ENCODE results near the gene GATAD2A. TPM values are rescaled to one million over a fixed set of nuclear protein-coding genes. Genes with fewer than 3 reads are reported as not detected.
A peak's percentile ranks its signal among the peaks of the same experiment; 100 is the strongest.

GATAD2A gene
- total RNA-seq, 1 donor from 2014 or later = 75.6 TPM

DNA sequence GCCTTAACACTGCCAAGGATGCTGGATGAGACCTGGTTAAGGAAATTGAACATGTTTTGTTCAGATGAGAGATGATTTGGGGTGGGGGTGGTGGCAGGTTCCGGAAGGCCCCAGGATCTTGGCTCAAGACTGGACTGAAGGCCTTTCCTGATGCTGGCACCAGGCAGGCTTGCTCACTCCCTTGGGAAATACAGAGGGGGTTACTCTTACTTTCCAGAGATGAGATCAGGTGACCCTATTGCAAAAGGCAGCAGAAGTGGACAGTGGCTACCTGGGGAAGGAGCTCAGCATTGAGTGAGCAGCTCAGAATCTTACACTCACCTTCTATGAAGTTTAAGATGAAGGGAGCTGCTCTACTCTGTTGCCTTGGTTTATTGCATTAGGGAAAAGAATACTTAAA lies 10.8 kb downstream of the GATAD2A start:
- TF ChIP-seq, protein P1, sequence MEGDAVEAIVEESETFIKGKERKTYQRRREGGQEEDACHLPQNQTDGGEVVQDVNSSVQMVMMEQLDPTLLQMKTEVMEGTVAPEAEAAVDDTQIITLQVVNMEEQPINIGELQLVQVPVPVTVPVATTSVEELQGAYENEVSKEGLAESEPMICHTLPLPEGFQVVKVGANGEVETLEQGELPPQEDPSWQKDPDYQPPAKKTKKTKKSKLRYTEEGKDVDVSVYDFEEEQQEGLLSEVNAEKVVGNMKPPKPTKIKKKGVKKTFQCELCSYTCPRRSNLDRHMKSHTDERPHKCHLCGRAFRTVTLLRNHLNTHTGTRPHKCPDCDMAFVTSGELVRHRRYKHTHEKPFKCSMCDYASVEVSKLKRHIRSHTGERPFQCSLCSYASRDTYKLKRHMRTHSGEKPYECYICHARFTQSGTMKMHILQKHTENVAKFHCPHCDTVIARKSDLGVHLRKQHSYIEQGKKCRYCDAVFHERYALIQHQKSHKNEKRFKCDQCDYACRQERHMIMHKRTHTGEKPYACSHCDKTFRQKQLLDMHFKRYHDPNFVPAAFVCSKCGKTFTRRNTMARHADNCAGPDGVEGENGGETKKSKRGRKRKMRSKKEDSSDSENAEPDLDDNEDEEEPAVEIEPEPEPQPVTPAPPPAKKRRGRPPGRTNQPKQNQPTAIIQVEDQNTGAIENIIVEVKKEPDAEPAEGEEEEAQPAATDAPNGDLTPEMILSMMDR (IDR thresholded peaks at IDR 0.05) = no peak
- Mint-ChIP-seq H3K9me3 (ENCODE audit: unreplicated experiment) (no peaks in the 10 kb centered on the region), H3K4me3 (ENCODE audit: unreplicated experiment) (no peak overlapping the region), H3K27me3 (ENCODE audit: unreplicated experiment) (no peaks in the 10 kb centered on the region), H3K27ac (ENCODE audit: unreplicated experiment) (no peak overlapping the region), H3K36me3 (ENCODE audit: unreplicated experiment) (no peaks in the 10 kb centered on the region), H3K4me1 (ENCODE audit: unreplicated experiment) (peaks cover 13% of the 10 kb centered on the region)
- DNase-seq (ENCODE audit: extremely low spot score, unreplicated experiment) = no peak

DNA sequence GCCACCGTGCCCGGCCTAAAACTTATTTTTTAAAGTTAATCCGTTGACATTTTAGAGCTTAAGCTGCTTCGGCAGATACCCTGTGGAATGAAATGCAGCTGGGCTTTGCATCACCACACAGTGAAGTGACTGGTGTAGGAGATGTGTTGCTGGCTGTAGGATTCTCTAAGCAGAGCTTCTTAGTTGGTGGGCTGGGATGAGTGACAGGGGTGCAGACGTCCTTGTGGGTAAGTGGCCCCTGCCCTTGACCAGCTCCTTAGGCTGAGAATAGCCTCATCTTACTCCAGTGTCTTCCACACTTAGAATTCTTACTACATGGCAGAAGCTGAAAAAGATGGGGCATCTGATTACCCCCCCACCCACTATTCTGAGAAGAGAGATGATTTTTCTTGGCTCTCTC lies 11.6 kb downstream of the GATAD2A start:
- no peak for DNase-seq (ENCODE audit: extremely low spot score, unreplicated experiment)
- Mint-ChIP-seq H3K9me3 (ENCODE audit: unreplicated experiment) (no peaks in the 10 kb centered on the region), H3K27me3 (ENCODE audit: unreplicated experiment) (no peaks in the 10 kb centered on the region), H3K4me3 (ENCODE audit: unreplicated experiment) (no peak overlapping the region), H3K36me3 (ENCODE audit: unreplicated experiment) (no peaks in the 10 kb centered on the region), H3K4me1 (ENCODE audit: unreplicated experiment) (peaks cover 13% of the 10 kb centered on the region), H3K27ac (ENCODE audit: unreplicated experiment) (no peak overlapping the region)
- TF ChIP-seq, protein P1 (IDR thresholded peaks at IDR 0.05) = no peak

DNA sequence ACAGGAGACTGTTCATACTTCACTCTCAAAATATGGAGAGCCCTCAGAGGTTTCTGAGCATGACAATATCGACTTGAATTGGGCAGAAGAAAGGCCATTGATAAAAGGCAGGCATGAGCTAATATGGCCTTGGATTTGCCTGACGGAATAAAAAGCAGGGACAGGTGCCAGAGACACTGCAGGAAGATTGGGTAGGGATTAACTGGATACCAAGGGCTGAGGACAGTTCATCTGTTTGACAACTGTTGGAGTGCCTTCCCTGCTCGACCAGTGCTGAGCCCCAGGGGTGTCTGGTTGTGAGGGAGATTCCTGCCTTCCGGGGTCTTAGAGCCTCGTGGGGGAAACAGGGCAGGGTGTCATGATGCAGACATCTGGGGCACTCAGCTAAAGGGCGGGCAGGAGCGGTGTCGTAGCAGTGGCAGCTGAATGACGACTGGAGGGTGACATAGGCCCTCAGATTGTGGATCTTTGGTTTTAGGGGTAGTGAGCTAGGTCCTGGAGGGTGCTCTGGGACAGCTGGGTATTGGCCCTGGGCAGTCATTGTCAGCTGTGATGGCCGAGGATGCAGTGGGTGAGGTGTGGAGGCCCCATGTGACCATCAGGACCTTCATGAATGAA lies 12.3 kb downstream of the GATAD2A start:
- no peak for DNase-seq (ENCODE audit: extremely low spot score, unreplicated experiment)
- no peak overlapping the region for H3K4me3 Mint-ChIP-seq (ENCODE audit: unreplicated experiment)
- TF ChIP-seq, protein P1 (IDR thresholded peaks at IDR 0.05) = no peak

DNA sequence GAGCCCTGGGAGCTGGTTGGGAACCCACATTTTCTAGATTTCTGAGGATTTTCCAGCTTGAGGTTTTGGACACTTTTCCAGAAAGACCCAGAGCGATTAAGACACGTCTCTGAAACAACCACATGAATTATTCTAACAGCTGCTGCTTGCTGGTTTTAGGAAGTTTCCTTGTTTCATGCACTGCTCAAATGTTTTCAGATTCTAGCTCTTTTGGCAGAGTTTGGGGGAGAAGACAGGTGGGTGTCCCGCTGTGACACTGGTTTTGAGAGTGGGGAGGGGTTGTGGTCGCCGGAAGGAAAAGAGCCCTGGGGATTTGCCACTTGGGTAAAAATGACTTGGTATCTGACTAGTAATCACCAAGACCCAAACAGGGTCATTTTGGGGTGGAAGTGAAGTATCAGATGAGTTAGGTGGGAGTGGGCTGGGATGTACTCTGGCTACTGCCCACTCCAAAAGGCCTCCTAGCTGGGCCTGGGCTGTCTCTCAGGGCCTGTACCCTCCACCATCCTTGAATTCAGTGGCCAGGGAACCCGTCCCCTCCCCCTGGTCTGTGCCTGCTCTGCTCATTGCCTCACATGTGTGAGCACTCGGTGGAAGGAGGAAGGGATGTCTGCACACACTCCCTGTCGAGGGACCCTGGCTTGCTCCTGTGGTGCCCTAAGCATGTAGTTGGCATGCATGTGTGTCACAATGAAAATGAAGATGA lies 13.2 kb downstream of the GATAD2A start:
- H3K27me3 Mint-ChIP-seq (ENCODE audit: unreplicated experiment) = no peaks in the 10 kb centered on the region
- H3K4me3 Mint-ChIP-seq (ENCODE audit: unreplicated experiment) = no peak overlapping the region
- no peaks in the 10 kb centered on the region for H3K9me3 Mint-ChIP-seq (ENCODE audit: unreplicated experiment)
- peaks cover 13% of the 10 kb centered on the region for H3K4me1 Mint-ChIP-seq (ENCODE audit: unreplicated experiment)
- peak overlapping the region; percentile 31 for H3K27ac Mint-ChIP-seq (ENCODE audit: unreplicated experiment)
- H3K36me3 Mint-ChIP-seq (ENCODE audit: unreplicated experiment) = no peaks in the 10 kb centered on the region
- DNase-seq (ENCODE audit: extremely low spot score, unreplicated experiment) = no peak
- TF ChIP-seq, protein P1 (IDR thresholded peaks at IDR 0.05) = no peak

More for the DNA sequence above, 12.3 kb downstream of the GATAD2A start:
- Mint-ChIP-seq H3K9me3 (ENCODE audit: unreplicated experiment) (no peaks in the 10 kb centered on the region), H3K36me3 (ENCODE audit: unreplicated experiment) (no peaks in the 10 kb centered on the region), H3K27me3 (ENCODE audit: unreplicated experiment) (no peaks in the 10 kb centered on the region), H3K27ac (ENCODE audit: unreplicated experiment) (no peak overlapping the region), H3K4me1 (ENCODE audit: unreplicated experiment) (peaks cover 13% of the 10 kb centered on the region)

DNA sequence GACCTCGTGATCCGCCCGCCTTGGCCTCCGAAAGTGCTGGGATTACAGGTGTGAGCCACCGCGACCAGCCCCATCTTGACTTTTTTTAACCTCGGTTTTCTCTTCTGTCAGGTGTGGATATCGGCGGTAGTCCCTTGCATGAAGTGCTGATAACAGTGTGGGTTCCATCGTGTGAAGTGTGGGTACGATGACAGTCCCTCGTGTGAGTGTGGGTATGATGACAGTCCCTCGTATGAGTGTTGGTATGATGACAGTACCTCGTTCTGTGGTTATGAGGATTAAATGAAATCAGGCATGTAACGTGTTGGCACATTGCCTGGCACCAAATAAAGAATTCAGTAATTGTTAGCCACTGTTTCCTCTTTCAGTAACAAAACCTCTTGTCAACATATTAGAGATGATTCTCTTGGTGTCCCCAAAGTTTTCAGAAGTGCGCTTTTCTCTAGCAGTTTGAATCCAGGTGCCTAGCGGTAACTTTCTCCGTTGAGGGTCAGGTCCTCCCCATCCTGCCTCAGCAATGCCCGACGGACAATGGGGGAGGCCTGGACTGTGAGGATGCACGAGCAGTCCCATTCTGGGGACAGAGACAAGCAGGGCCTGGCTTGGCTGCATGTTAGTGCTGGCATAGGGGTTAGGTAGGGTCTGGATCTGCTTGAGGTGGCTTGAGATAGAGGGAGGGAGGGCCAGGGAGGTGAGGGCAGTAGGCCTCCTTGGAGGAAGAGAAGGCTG lies 15.3 kb downstream of the GATAD2A start:
- no peak for DNase-seq (ENCODE audit: extremely low spot score, unreplicated experiment)
- no peaks in the 10 kb centered on the region for H3K36me3 Mint-ChIP-seq (ENCODE audit: unreplicated experiment)
- TF ChIP-seq, protein P1 (IDR thresholded peaks at IDR 0.05) = no peak
- H3K9me3 Mint-ChIP-seq (ENCODE audit: unreplicated experiment) = no peaks in the 10 kb centered on the region
- H3K4me1 Mint-ChIP-seq (ENCODE audit: unreplicated experiment) = peaks cover 16% of the 10 kb centered on the region
- H3K27ac Mint-ChIP-seq (ENCODE audit: unreplicated experiment) = no peak overlapping the region
- H3K4me3 Mint-ChIP-seq (ENCODE audit: unreplicated experiment) = no peak overlapping the region
- H3K27me3 Mint-ChIP-seq (ENCODE audit: unreplicated experiment) = no peaks in the 10 kb centered on the region
